ENCODE data around the gene SLC38A8. TPM values are rescaled to one million over a fixed set of nuclear protein-coding genes. Genes with fewer than 3 reads are reported as not detected.

Gene SLC38A8
- total RNA-seq, 3 donors from 2014 or later (not counting 1 experiment from before 2014, with no cell fraction given) = not detected

GRCh38 chr16:84055801-84056634, 13.4 kb upstream of the SLC38A8 start:
- H3K36me3 ChIP-seq (ENCODE audit: control insufficient read depth, insufficient read depth, low read length) = peaks cover 80% of the 10 kb centered on the region
- Mint-ChIP-seq H3K27me3 (ENCODE audit: low read depth in 2 of 2) (no peaks in the 10 kb centered on the region), H3K4me1 (no peaks in the 10 kb centered on the region), H3K4me3 (no peak overlapping the region), H3K36me3 (peaks cover 37% of the 10 kb centered on the region), H3K9me3 (no peaks in the 10 kb centered on the region), H3K27ac (no peak overlapping the region)
- H3K27ac ChIP-seq (ENCODE audit: low read length) = no peak overlapping the region
- no peak overlapping the region for H3K4me3 ChIP-seq (ENCODE audit: low read length)
- no peak for ATAC-seq
- no peaks in the 10 kb centered on the region for H3K9me3 ChIP-seq (ENCODE audit: control insufficient read depth, insufficient read depth, low read length)
- H3K4me1 ChIP-seq (ENCODE audit: control insufficient read depth, insufficient read depth, low read length) = no peaks in the 10 kb centered on the region
- H3K27me3 ChIP-seq (ENCODE audit: control insufficient read depth, insufficient read depth, low read length) = no peaks in the 10 kb centered on the region
- no peak for DNase-seq
- WGBS (ENCODE audit: insufficient coverage) = 98% methylated on average over 19 of the region's 19 CpGs
- TF ChIP-seq CTCF (IDR thresholded peaks at IDR 0.05) = no peak
- intact Hi-C loops (cut with micrococcal nuclease) = no loop called here

GRCh38 chr16:84055366-84055765, 12.8 kb upstream of the SLC38A8 start:
- Histone ChIP-seq H3K27me3 (ENCODE audit: control insufficient read depth, insufficient read depth, low read length) (no peaks in the 10 kb centered on the region), H3K9me3 (ENCODE audit: control insufficient read depth, insufficient read depth, low read length) (no peaks in the 10 kb centered on the region), H3K4me3 (ENCODE audit: low read length) (no peak overlapping the region), H3K4me1 (ENCODE audit: control insufficient read depth, insufficient read depth, low read length) (no peaks in the 10 kb centered on the region), H3K36me3 (ENCODE audit: control insufficient read depth, insufficient read depth, low read length) (peaks cover 77% of the 10 kb centered on the region), H3K27ac (ENCODE audit: low read length) (no peak overlapping the region)
- DNase-seq (no peak), ATAC-seq (no peak)
- intact Hi-C loops (cut with micrococcal nuclease) = no loop called here
- Mint-ChIP-seq H3K4me3 (no peak overlapping the region), H3K36me3 (peaks cover 37% of the 10 kb centered on the region), H3K9me3 (no peaks in the 10 kb centered on the region), H3K27me3 (ENCODE audit: low read depth in 2 of 2) (no peaks in the 10 kb centered on the region), H3K27ac (no peak overlapping the region), H3K4me1 (no peaks in the 10 kb centered on the region)
- no peak for TF ChIP-seq CTCF (IDR thresholded peaks at IDR 0.05)
- WGBS (ENCODE audit: insufficient coverage) = 96% methylated on average over 5 of the region's 5 CpGs

- no peaks in the 10 kb centered on the region for H3K27me3 ChIP-seq (ENCODE audit: control insufficient read depth, insufficient read depth, low read length)
- H3K4me1 ChIP-seq (ENCODE audit: control insufficient read depth, insufficient read depth, low read length) = no peaks in the 10 kb centered on the region
- no peak overlapping the region for H3K27ac ChIP-seq (ENCODE audit: low read length)
- no peak overlapping the region for H3K4me3 ChIP-seq (ENCODE audit: low read length)
- ATAC-seq (no peak), DNase-seq (no peak)
- no peak for TF ChIP-seq CTCF (IDR thresholded peaks at IDR 0.05)
- Mint-ChIP-seq H3K27ac (no peak overlapping the region), H3K27me3 (ENCODE audit: low read depth in 2 of 2) (no peaks in the 10 kb centered on the region), H3K4me1 (no peaks in the 10 kb centered on the region), H3K4me3 (no peak overlapping the region), H3K36me3 (peaks cover 37% of the 10 kb centered on the region), H3K9me3 (no peaks in the 10 kb centered on the region)
- intact Hi-C loops (cut with micrococcal nuclease) = no loop called here
- WGBS (ENCODE audit: insufficient coverage) = 97% methylated on average over 13 of the region's 13 CpGs
- no peaks in the 10 kb centered on the region for H3K9me3 ChIP-seq (ENCODE audit: control insufficient read depth, insufficient read depth, low read length)
- H3K36me3 ChIP-seq (ENCODE audit: control insufficient read depth, insufficient read depth, low read length) = peaks cover 75% of the 10 kb centered on the region
Observed at GRCh38 chr16:84054916-84055315, 12.3 kb upstream of the SLC38A8 start.

- peaks cover 37% of the 10 kb centered on the region for H3K36me3 Mint-ChIP-seq
- H3K4me3 ChIP-seq (ENCODE audit: low read length) = no peak overlapping the region
- H3K4me1 Mint-ChIP-seq = no peaks in the 10 kb centered on the region
- H3K4me3 Mint-ChIP-seq = no peak overlapping the region
- no peaks in the 10 kb centered on the region for H3K9me3 Mint-ChIP-seq
- no peaks in the 10 kb centered on the region for H3K4me1 ChIP-seq (ENCODE audit: control insufficient read depth, insufficient read depth, low read length)
- DNase-seq (no peak), ATAC-seq (no peak)
- no peak for TF ChIP-seq CTCF (IDR thresholded peaks at IDR 0.05)
- intact Hi-C loops (cut with micrococcal nuclease) = no loop called here
- H3K27ac Mint-ChIP-seq = no peak overlapping the region
- WGBS (ENCODE audit: insufficient coverage) = 98% methylated on average over 16 of the region's 16 CpGs
- no peaks in the 10 kb centered on the region for H3K27me3 ChIP-seq (ENCODE audit: control insufficient read depth, insufficient read depth, low read length)
- no peaks in the 10 kb centered on the region for H3K9me3 ChIP-seq (ENCODE audit: control insufficient read depth, insufficient read depth, low read length)
- peaks cover 73% of the 10 kb centered on the region for H3K36me3 ChIP-seq (ENCODE audit: control insufficient read depth, insufficient read depth, low read length)
- no peaks in the 10 kb centered on the region for H3K27me3 Mint-ChIP-seq (ENCODE audit: low read depth in 2 of 2)
- no peak overlapping the region for H3K27ac ChIP-seq (ENCODE audit: low read length)
Observed at GRCh38 chr16:84054271-84054670, 11.7 kb upstream of the SLC38A8 start.
